Left lobe of liver (tissue), 2 donors: Measurements from ENCODE around the gene IFNK. TPM values are rescaled to one million over a fixed set of nuclear protein-coding genes. Genes with fewer than 3 reads are reported as not detected.

ENCODE experiments used
- ATAC-seq: fragments of 200-7000 bp; cut with Tn5 transposase; one replicate; pipeline ENCODE4 v1.9.1; 2020; ENCODE audit warnings: mild to moderate bottlenecking, moderate library complexity
- DNase-seq: peaks from one replicate; pipeline ENCODE4 v3.0.0-alpha.2; 2020; ENCODE audit warnings: low spot score
- total RNA-seq: library from RNA; stranded (reverse); gene quantifications from one replicate; pipeline ENCODE4 v1.2.1, GENCODE V29; 2021
- donor health status: DM: no; HTN: no; CAD: no; lungs with moderate emphysema.
- donor health status: DM: no; HTN: yes; CAD: no.

Gene IFNK
- total RNA-seq, 1 donor from 2014 or later = not detected

DNA sequence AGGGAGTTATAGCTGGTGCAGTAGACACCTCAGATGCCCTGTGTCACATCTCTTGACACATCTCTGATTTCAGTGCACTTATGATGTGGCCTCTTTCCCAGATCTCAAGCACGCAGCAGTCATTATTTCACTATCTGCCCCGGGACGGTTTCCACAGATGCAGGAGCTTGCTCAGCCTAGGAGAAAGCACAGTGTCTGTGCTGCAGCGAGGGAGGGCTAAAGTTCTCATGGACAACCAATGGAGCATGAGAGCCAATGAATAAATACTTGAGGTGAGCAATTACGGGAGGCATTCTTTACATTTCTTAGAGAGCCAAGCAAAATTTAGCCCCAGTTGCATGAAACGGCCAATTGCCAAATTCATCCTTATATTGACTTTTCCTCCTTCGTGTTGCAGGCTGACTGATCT is 12.9 kb downstream of the IFNK start:
- ATAC-seq (peak; percentile 24), DNase-seq (no peak)

DNA sequence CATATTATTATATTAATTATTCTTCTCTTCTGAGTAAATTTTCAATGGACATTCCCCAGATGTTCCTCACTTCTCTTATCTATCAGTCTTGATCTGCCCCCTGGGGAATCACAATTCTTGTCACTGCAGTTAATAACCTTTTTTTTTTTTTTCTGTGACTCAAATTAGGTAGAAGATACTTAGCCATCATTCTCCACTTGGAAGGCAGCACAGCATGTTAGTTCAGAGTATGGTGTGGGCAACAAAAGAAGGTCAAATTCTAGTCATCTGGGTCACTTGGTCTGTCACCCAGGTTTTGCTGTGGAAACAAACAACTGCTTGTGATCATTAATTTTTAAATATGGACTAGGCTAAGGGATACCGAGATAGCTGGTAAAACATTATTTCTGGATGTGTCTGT is 13.7 kb downstream of the IFNK start:
- no peak for ATAC-seq
- DNase-seq = no peak

DNA sequence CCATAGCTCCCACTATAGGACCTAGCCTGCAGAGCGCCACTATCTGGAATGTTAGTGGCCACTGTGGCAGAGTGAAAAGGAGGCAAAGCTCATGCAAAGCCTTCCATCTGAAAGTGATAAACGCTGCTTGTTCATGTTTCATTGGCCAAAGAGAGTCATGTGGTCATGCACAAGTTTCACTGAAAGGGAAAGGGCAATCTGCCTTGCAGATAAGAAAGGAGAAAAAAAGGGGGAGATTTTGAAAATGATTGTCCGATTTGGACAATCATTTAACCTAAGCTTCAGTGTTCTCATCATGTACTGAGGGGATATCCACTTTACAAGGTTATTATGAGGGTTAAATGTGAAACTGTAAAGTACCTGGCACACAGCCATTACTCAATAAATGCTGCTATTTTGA is 14.6 kb downstream of the IFNK start:
- ATAC-seq = no peak
- no peak for DNase-seq

DNA sequence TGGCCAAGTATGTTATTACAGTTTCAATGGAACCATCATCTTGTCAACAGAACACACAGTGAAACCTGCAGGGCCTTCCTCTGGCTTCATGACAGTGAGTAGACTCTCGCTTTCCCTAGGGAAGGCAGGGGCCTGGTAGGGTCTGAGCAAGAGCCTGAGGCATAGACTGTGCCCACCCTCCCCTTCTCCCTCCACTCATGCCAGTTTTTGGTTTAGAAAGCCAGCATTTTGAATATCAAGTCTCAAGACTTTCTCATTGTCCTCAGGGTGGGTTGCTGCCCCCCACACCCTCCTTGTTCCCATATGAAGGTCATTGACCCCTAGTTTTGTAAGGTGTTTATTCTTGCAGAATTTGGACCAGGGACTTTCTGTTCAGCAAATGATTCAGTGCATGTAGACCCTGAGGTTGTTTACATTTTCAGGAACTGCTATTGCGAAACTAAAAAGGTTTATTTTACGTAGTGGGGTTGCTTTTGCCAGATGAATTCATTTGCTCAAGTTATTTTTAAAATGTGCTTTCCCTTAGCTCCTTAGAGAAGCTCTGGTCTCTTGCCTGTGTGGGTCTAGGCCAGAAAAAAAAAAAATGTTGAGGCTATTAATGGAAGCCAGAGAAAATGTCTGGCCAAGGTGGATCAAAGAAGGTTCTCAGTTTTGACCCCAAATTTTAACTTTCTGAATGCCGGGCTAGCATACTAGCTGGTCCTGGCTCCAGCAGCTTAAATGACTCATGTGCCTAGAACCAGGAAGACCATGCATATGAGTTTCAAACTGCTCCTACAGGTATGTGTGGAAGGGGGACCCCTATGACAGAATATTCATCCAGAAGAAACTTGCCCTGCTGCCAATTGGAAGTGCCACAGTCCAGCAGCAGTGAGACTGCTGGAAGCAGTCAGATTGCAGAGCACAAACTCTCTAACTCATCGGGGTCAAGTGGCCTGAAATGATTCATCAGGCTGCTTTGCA is 15.7 kb downstream of the IFNK start:
- peak; percentile 52 for DNase-seq
- ATAC-seq = peak; percentile 81

DNA sequence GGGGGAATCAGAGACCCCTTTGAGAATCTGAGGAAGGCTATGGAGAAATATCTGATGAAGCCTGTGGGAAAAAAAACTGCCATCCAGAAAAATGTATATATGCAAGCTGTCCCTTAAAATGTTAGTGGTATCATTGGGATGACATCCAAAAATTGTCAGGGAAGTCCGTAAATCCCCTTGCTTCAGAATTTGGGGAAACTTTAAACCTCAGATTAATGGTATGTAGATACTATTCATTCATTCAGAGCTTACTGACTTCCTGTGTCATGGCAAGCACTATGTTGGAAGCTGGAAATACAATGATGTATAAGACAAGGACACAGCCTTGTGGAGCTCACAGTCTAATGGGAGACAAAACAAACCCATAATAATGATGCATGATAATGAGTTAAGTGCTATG is 16.4 kb downstream of the IFNK start:
- DNase-seq (no peak), ATAC-seq (no peak)

DNA sequence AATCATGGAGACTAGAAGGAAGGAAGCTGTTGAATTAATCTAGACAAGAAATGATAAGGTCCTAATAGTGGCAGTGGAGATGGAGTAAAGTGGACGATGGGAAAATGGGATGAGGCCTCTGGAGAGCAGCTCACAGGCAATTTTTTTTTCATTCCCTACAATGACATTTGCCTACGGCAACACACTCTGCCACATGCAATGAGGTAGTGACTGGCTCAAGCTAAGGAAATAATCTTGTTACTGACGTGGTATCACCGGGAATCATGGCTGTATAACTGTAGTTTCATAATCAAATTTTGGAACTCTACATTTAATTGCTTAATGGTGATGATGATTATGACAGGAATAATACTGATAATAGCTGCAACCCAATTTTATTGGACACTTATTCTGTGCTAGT is 17.6 kb downstream of the IFNK start:
- no peak for DNase-seq
- no peak for ATAC-seq

DNA sequence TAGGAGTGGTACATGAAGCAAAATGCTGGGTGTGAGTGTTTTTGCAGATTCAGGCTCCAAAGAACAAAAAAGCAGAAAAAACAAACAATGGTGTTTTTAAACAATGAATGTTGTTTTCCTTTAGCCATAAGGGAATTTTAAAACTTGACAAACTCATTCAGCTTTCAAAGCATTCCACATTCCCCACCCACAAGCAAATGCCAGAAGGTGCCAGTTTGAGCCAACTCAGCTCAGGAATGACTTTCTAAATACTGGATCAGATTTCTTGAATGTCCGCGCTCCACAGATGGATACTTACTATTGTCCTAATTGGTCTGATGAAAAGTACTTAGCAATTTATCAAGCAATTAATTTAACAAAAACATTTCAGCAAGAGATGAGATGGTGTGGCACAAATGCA is 18.4 kb downstream of the IFNK start:
- ATAC-seq = no peak

DNA sequence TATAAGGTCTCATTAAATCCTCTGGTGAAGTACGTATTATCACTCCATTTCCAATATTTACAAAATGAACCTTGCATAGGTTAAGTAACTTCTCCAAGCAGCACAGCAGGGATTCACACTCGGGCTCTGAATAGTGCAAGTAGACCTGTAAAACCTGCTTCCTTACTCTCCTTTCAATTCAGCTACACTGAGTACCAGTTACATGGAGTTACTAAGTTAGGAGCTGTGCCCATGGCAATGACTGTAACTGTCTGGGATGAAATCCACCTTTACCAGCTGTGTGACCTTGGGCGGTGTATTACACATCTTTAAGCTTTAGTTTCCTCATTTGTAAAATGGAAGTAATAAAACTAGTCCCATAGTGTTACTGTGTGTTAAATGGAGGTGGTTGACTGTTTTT is 21.4 kb downstream of the IFNK start:
- no peak for ATAC-seq
- DNase-seq = no peak

More for the DNA sequence above, 18.4 kb downstream of the IFNK start:
- DNase-seq = no peak

DNA sequence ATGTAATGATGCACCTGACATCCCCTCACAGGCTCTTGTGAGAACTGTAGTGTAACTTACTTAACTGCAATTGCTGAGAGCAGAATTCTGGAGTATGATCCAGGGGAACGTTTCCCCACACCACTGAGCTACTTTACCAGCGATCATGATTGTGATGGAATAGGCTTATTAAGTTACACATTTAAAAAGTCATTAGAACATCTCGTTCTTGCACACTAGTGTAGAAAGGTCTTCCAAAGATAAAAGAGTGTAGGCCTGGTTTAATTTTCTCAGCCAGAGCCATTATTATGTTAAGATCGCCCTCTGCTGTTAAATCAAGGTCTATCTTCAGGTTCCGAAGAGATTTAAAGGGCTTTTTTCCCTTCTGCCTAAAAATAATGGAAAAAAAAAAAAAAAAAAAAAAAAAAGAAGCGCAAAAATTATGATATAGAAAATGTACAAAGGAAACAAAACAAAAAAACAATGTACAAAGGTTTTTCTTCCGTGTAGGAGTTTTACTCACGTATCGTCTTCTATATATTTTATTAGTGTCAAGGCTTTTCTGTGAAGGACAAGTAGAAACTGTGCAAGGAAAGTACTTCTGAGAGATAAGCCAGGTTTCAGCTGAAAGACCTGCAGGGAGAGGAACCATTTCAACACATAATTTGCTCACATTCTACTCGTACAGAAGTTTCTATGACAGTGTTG is 24.1 kb downstream of the IFNK start:
- no peak for DNase-seq

DNA sequence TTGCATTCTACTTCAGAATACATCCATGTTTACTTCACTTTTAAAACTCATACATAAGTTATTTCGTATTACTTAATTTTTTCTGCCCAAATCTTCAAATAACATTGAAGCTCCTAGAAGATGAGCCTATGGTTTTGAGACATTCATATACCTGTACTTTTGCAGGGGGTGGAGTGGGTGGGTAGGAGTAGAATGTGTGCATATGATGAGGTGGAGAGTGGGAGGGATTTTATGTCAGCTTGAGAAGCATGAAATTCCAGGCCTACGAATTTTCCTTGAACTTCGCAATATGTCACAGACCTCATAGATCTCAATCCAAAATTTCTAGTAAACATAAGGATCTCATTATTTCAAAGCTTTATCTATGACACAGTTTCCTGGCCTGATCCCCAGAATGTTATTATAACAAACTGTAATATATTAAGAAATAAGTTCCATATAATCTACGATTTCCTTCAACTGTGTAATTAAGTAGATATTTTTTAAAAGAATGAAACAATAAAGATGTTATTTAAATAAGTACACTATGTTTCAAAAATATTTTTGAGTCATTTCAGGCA is 25.2 kb downstream of the IFNK start:
- ATAC-seq = no peak
- no peak for DNase-seq

More for the DNA sequence above, 24.1 kb downstream of the IFNK start:
- ATAC-seq = peak; percentile 94

DNA sequence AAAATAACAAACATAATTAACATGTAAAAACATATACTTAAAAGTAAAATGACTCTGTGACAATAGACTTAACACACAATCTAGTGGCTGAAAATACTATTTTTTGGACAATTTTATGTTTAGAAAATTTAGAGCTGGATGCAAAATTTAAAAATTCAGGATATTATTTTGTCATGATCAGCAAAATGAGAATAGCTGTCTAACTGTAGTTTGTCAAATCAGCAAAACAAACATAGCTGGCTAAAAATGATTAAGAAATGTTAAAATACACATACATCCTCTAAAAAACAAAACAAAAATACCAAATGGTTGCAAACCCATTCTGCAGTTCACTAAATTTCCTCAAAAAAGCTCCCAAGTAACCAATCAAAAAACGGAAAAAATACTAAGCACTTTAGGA is 30.6 kb downstream of the IFNK start:
- no peak for DNase-seq

DNA sequence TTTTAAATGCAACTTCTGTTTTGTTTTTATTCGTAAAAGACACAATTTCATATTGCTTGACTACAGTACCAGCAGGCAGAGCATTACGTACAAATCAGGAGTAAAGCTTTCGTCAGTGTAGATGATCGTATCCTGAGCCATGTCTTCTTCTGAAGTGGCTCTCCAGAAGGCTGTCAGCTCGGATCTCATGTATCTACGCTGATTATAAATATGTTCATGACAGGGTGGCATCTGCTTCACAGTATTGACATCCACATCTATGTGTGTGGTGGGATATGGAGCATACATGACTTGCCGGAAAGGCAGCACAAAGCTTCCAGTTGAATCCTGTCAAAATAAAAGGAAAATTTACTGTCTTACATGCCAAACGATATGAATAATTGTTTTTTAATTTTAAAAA is 32.4 kb downstream of the IFNK start:
- ATAC-seq = no peak

More for the DNA sequence above, 30.6 kb downstream of the IFNK start:
- no peak for ATAC-seq

DNA sequence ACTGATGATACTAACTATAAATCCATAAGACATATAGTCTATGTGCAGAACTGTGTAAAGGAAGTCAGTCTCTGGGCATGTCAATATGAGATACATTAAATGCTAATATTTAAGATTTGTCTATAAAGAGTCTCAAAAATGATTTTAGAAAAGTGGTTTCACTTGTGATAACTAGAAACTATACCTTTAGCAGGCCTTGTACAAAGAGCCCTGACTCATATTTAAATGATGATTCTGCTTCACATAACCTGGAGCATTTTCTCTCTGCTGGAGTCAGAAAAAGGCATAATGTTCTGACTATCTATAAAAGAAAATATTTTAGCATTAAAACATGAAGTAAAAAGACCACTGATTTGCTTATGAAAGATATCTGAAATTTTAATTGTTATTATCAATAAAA is 34.2 kb downstream of the IFNK start:
- DNase-seq = no peak
- ATAC-seq = no peak

More for the DNA sequence above, 32.4 kb downstream of the IFNK start:
- DNase-seq = no peak

DNA sequence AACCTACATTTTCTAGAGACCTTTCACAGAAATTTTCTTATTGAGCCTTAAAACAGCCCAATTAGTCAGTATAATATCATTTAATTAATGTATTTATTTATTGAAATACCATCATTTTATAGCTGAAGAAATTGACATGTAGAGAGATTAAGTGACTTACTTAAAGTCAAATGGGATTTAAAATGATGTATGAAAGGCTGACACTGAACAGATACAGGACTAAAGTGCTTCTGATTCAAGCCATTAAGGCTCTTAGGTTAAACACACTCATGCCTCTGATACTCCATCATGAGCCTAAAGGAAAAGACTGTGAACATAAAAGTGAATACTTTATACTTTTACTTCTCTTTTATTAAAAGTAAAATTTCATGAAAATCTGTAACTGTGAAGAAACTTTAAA is 36.4 kb downstream of the IFNK start:
- ATAC-seq (no peak), DNase-seq (no peak)

DNA sequence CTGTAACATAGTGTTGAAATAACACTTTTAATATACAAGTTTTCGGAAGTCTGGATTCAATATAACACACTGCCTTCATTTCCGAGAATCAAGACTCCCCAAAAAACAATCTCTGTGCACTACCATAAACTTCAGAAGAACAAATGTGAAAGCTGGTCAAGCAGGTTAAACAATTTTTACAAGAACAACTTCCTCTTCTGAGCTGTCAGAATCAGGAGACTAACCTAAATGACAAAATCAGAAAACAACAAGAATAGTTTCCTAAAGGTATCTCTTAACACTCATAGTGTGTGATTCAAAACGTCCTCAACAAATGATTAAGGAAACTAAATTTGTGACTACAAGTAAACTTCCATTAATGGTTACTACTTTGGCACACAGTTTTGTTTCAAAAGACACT is 37.6 kb downstream of the IFNK start:
- DNase-seq (no peak), ATAC-seq (no peak)

DNA sequence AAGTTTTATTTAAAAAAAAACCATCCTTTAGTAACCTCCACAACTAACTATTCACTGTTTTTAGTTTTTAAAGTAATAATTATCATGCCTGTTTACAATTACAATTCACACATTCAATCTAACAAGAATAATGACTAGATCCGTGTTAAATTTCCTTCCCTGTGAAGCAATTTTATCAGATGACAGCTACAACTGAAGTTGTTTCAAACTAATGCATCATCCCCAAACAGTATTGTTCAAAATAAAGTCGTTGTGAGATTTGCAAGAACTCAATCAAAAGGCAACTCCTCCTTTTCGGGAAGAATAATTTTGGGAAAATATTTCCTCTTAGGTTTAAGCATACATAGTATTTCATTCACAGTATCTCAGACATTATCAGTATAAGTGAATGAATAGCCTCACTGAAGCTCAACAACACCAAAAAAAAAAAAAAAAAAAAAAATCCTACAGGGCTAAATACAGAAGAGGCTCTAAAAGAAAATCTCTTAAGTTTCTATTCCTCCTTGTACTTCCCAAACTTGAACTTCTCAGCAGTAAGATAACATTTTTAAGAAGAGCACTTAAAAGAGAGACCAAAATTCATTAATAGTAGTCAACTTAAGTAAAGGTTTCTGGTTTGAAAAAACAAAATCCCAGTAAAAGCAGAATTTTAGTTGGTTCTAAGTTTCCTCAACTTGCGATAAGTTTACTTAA is 39.8 kb downstream of the IFNK start:
- DNase-seq = no peak
- no peak for ATAC-seq

DNA sequence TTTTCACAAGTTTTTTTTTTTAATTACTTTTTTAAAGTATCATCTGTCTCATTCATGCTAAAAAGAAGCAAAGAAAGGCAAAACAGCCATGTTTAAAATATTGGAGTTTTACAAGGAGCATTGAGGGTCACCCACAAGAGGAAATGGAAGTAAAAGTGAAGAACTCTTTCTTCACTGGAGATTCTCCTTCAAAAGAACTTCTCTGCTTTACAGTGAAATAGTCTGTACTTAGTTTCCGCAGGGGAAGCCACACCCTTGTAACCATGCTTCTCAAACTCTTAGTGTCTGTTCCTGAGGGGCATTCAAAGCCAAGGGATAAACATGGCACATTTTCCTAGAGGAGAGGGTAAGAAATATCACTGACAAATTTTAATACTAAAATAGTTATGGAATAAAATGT is 40.6 kb downstream of the IFNK start:
- DNase-seq (no peak), ATAC-seq (peak; percentile 21)

DNA sequence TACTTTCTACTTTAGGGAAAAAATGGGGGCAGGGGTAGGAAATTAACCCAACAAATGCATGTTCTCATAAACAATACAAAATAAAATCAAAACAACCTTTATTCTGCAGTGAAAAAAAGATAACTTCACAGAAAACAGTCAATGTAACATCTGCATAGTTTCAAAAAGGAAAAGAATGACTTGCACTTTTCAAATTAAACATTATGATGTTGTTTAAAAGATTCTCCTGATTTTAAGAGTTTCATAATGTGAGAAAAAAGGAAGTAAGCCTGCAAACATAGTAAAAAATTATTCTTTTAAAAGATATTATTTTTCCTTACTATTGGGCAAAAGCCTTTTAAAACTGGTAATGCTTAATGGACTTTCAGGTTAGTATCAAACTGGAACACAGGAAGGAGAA is 41.6 kb downstream of the IFNK start:
- ATAC-seq = no peak

DNA sequence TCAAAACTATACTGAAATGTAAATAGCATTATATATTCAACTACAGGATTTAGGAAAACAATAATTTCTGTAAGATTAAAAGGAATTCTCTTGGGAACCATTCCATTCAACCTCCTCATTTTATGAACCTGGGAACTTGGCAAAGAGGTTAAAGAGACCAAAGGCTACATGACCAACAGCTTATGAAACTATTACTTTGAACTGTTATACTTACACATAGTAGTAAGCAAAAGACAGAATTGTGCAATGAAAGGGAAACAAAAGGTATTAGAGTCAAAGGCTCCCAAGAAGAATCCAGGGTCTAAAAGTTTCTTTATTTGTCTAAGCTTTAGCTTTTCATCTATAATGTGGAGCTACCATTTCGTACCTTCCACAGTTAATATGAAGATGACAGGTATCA is 42.0 kb downstream of the IFNK start:
- DNase-seq = no peak
- ATAC-seq = peak; percentile 91

More for the DNA sequence above, 41.6 kb downstream of the IFNK start:
- DNase-seq = no peak

DNA sequence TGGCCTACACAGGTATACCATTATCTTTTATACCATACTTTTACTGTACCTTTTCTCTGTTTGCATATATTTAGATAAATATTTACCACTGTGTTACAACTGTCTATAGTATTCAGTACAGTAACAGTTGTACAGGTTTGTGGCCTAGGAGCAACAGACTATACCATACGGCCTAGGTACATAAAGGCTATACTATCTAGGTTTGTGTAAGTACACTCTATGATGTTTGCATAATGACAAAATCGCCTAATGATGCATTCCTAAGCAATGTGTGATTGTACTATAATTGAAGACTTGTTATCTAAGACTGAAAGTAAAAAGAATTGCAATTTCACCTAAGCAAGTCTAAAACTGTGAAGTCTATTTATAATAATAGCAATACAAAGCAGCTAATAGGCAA is 45.3 kb downstream of the IFNK start:
- no peak for DNase-seq

DNA sequence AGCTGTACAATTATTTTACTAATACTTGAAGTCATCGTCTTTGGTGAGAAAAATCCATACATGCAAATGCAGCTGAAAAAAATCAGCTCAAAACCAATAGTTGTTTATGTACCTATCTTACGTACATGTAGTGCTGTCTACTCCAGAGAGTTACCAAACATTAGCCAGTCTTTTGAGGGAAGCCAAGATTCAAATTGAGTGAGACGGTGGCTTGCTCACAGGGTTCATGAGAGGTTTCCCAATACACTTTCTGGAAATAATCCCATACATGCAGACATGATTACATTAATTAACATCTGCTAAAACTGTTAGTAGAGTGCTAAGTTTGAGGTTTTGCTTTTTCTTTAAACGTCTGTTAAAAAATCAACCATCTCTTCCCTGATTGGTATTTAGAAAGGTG is 46.9 kb downstream of the IFNK start:
- ATAC-seq (no peak), DNase-seq (no peak)

More for the DNA sequence above, 45.3 kb downstream of the IFNK start:
- no peak for ATAC-seq
